GM13977 (cell line): ENCODE data around the gene SENP5.
A peak's percentile ranks its signal among the peaks of the same experiment; 100 is the strongest.
"Not testable (repeated sequence)": the region's sequence is repeated elsewhere in the genome, so short reads cannot be mapped to it uniquely, and the experiment has no call there.

Experiments
- DNase-seq: peaks from one replicate; pipeline ENCODE4 v3.0.0; 2012; ENCODE audit warnings: low spot score
- CTCF ChIP-seq: IDR thresholded peaks from 2 replicates; pipeline ENCODE4 v1.5.1; 2012; ENCODE audit warnings: mild to moderate bottlenecking, control low read depth; ENCODE audit not compliant: insufficient read depth; ENCODE audit errors: extremely low read depth, missing control alignments
- in situ Hi-C: fragments of 300-500 bp; cut with MboI; formaldehyde crosslinking; loops from one replicate; pipeline ENCODE4 v1.12.0; 2022; ENCODE audit warnings: low sequenced_read_pairs, low pct_unique_long_range_greater_than_20kb, mixed read lengths, inconsistent platforms; ENCODE audit not compliant: unreplicated experiment

The SENP5 gene

GRCh38 chr3:196842567-196843434 lies 24.9 kb upstream of the SENP5 start:
- DNase-seq = no peak
- TF ChIP-seq CTCF = peak; percentile 18
- in situ Hi-C loops = loop anchor here (25.0 kb wide), 1 partner anchor 344 kb away; no protein-coding TSS in a partner anchor

GRCh38 chr3:196843435-196844110 lies 24.1 kb upstream of the SENP5 start:
- TF ChIP-seq CTCF = no peak
- DNase-seq = no peak
- in situ Hi-C loops = loop anchor here (25.0 kb wide), 1 partner anchor 344 kb away; no protein-coding TSS in a partner anchor

- in situ Hi-C loops = loop anchor here (25.0 kb wide), 1 partner anchor 343 kb away; no protein-coding TSS in a partner anchor
These were observed 23.2 kb upstream of the SENP5 start for GRCh38 chr3:196844235-196845219.

DNA sequence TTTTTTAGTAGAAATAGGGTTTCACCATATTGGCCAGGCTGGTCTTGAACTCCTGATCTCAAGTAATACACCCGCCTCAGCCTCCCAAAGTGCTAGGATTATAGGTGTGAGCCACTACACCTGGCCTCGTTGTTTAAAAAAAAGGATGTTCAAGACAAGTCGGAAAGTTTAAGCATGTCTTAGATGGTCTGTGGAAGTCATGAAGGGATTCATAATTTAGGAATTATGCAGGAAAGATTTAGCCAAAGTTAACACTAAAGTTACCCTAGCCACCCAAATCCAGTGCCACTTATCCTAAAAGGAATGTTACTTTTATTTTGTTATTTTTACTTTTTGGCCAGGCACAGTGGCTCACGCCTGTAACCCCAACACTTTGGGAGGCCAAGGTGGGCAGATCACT lies 19.3 kb upstream of the SENP5 start:
- not testable (repeated sequence) for DNase-seq
- in situ Hi-C loops = loop anchor here (25.0 kb wide), 1 partner anchor 339 kb away; no protein-coding TSS in a partner anchor

More at GRCh38 chr3:196844235-196845219, 23.2 kb upstream of the SENP5 start:
- DNase-seq = not testable (repeated sequence)

DNA sequence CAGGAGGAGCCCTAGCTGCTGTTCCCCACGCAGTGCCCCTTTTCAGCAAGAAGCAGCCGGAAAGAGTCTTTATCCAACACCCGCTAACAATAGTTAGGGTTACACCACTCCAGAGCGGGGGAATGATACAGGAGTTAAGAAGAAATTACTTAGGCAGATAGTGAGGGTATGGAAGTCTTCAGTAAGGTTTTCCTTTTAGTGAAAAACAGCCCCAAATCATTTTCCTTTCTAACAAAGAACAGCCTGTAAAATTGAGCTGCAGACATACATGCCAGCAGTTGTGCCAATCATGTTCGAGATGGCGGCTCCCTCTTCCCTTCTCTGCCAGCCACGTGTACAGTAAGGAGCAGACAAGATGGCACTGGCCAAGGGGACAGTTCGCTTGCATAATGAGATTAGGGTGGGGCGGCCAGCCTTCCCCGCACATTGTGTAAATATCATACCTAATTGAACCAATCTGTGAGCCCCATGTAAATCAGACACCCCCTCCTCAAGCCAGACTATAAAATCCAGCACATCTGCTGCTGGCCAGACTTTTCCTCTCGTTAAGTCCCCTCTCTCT lies 18.5 kb upstream of the SENP5 start:
- TF ChIP-seq CTCF = no peak
- in situ Hi-C loops = loop anchor here (25.0 kb wide), 1 partner anchor 338 kb away; no protein-coding TSS in a partner anchor
- no peak for DNase-seq

DNA sequence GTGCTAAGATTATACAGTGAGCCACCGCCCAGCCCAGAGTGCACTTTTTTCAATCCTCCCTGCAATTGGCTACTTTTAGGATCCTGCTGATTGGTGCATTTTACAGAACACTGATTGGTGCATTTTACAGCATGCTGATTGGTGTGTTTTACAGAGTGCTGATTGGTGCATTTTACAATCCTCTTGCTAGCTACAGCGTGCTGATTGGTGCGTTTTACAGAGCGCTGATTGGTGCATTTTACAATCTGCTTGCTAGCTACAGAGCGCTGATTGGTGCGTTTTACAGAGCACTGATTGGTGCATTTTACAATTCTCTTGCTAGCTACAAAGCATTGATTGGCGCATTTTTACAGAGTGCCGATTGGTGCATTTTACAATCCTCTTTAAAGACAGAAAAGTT lies 4.7 kb upstream of the SENP5 start:
- DNase-seq, in situ Hi-C loops: not testable (repeated sequence)

DNA sequence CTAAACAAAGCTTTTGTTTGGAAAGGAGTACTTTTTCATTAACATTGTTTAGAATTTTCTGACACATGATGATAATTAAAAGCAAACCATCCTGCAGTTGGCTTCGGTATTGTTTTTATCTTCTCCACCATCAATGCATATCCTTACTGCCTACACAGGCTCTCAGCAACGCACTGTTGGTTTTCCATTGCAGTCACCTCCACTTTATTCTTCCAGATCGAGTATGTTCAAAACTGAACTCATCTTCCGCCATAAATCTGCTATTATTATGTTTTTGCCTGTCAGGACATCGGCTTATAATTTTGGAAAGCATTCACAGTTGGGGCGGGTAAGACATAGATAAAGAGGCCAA lies 589 bp upstream of the SENP5 start:
- no peak for DNase-seq
- in situ Hi-C loops = no loop called here
- TF ChIP-seq CTCF = no peak
